ENCODE measurements around the gene CIDEB. TPM values are rescaled to one million over a fixed set of nuclear protein-coding genes. Genes with fewer than 3 reads are reported as not detected.
A peak's percentile ranks its signal among the peaks of the same experiment; 100 is the strongest.

The CIDEB gene, protein sequence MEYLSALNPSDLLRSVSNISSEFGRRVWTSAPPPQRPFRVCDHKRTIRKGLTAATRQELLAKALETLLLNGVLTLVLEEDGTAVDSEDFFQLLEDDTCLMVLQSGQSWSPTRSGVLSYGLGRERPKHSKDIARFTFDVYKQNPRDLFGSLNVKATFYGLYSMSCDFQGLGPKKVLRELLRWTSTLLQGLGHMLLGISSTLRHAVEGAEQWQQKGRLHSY
- 22.4 and 35.8 TPM in 2 replicates for total RNA-seq (2016; rRNA removed; fragmentation: Illumina TruSeq; extraction: Trizol)
- 7.4 and 8.6 TPM in 2 replicates for total RNA-seq (2016; cell fraction: cytosol; rRNA removed; fragmentation: Illumina TruSeq; extraction: Trizol; ENCODE audit: low read depth)
- total RNA-seq (2016; cell fraction: insoluble cytoplasmic fraction; rRNA removed; fragmentation: Illumina TruSeq; extraction: Trizol), result 25.0 and 33.5 TPM in 2 replicates
- total RNA-seq (2016; cell fraction: membrane; rRNA removed; fragmentation: Illumina TruSeq; extraction: Trizol), result 10.2 and 11.5 TPM in 2 replicates
- 35.1 and 36.7 TPM in 2 replicates for total RNA-seq (2016; cell fraction: nucleus; rRNA removed; fragmentation: Illumina TruSeq; extraction: Trizol)
- 110 and 143 TPM in 2 replicates for polyA plus RNA-seq (2011; rRNA removed)
- 88.2 and 112 TPM in 2 replicates for polyA plus RNA-seq (2011; cell fraction: cytosol; rRNA removed)
- 47.6 and 66.7 TPM in 2 replicates for polyA plus RNA-seq (2011; cell fraction: nucleus; rRNA removed)
- 94.8 and 120 TPM in 2 replicates for polyA plus RNA-seq (2012)
- 15.9 and 18.8 TPM in 2 replicates for polyA plus RNA-seq (2016; cell fraction: cytosol; fragmentation: Illumina TruSeq; extraction: Trizol; ENCODE audit: low read depth)
- 56.4 and 59.4 TPM in 2 replicates for polyA plus RNA-seq (2016; cell fraction: insoluble cytoplasmic fraction; fragmentation: Illumina TruSeq; extraction: Trizol; ENCODE audit: low read depth)
- 21.0 and 22.1 TPM in 2 replicates for polyA plus RNA-seq (2016; cell fraction: membrane; fragmentation: Illumina TruSeq; extraction: Trizol; ENCODE audit: low read depth)
- 101 TPM in 2 replicates for polyA plus RNA-seq (2016; cell fraction: nucleus; fragmentation: Illumina TruSeq; extraction: Trizol; ENCODE audit: insufficient read depth, low read depth)
- polyA minus RNA-seq (2011; rRNA and poly(A)+ RNA removed; ENCODE audit: low replicate concordance), result 15.9 and 85.1 TPM in 2 replicates
- 34.0 and 49.4 TPM in 2 replicates for polyA minus RNA-seq (2011; cell fraction: cytosol; rRNA and poly(A)+ RNA removed)
- 21.4 and 33.2 TPM in 2 replicates for polyA minus RNA-seq (2011; cell fraction: nucleus; rRNA and poly(A)+ RNA removed)
- percentile 84 among the genes with signal in this experiment for Bru-seq, nascent RNA
- percentile 94 among the genes with signal in this experiment for BruChase-seq, experiment 1, labeled RNA remaining after a 6-hour chase
- BruChase-seq, experiment 2, labeled RNA remaining after a 2-hour chase, result percentile 85 among the genes with signal in this experiment
- long read RNA-seq, experiment 1, transcript CIDEB-203 (5 exons, 1,602 nt), result major isoform, 91 of 115 reads
- long read RNA-seq, experiment 1, partial matches to known transcripts, result 9 of 115 reads
- long read RNA-seq, experiment 1, other reads (novel, unspliced or antisense), result 15 of 115 reads
- long read RNA-seq, experiment 2, transcript CIDEB-203 (5 exons, 1,602 nt), result major isoform, 148 of 173 reads
- long read RNA-seq, experiment 2, partial matches to known transcripts, result 15 of 173 reads
- long read RNA-seq, experiment 2, other reads (novel, unspliced or antisense), result 10 of 173 reads

DNA sequence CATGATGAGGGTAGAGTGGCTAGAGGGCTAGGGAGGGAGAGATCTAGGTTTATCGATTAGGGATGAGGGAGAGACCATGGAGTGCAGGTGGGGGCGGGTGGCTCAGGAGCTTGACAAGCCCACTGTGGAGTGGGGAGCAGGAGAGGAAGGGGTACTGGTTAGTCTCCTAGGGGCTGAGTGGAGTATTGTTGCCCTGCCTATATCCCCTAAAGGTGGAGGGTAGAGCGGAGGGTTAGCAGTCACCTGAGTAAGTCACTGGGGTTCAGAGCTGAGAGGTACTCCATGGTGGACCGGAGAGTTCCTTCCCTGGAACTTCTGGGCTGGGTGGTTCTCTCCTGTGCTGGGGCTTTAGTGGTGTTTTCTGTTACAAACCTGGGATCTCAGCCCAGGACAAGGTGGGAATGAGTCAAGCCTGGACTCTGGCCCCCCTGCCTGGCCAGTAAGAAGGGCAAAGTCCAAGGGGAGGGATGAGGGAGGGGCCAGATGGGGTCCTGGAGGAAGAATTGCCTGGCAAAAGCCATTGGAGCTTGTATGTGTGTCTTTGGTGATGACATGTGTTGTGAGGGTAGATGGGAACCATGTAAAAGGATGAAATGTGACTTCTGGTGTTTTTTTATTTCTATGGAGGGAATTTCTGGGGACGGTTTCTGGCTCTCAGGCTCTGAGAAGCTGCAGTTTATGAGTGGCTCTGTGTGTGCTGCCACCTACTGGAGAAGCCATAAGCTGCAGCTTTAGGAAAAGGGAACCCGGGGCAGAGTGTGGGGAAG is at the start of gene CIDEB:
CIDEB (minus strand) TSS at position 403 of the 767 bp plus-strand sequence; CDS start at position 284, 119 bp downstream.
- Histone ChIP-seq H3K27me3 (ENCODE audit: control insufficient read depth in 1 of 2, insufficient read depth in 2 of 2, low read length in 2 of 2) (no peaks in the 10 kb centered on the region; a peak in 1 of 5 replicates), H3K4me3 (replicated peaks in 1 of 3; ENCODE audit: insufficient read depth in 1 of 3, low read depth in 2 of 3, low read length in 3 of 3) (peak within 1 kb of the TSS; percentile 44 to 73 (median 56)), H3K9me3 (ENCODE audit: low read length) (no peaks in the 10 kb centered on the region), H3K9ac (ENCODE audit: insufficient read depth, low read depth, low read length) (peak within 1 kb of the TSS; percentile 86), H3K4me1 (ENCODE audit: insufficient read depth, low read length) (peaks cover 48% of the 10 kb centered on the region), H3K27ac (ENCODE audit: extremely low read length, insufficient read depth, low read length) (peak within 1 kb of the TSS; percentile 90), H2AFZ (ENCODE audit: low read length) (peak within 1 kb of the TSS; percentile 81), H4K20me1 (ENCODE audit: insufficient read depth, low read length) (no peaks in the 10 kb centered on the region), H3K79me2 (ENCODE audit: insufficient read depth, low read length) (peaks cover 9% of the 10 kb centered on the region), H3K4me2 (ENCODE audit: low read depth, low read length) (peak within 1 kb of the TSS; percentile 92), H3K36me3 (replicated peaks in 1 of 2; ENCODE audit: control insufficient read depth in 1 of 2, insufficient read depth in 2 of 2, low read length in 2 of 2) (peaks cover 36 to 43% of the 10 kb centered on the region in 2 experiments)
- in situ Hi-C loops (cut with HindIII; ENCODE audit: extremely low pct_ligation_motif_present, low pct_unique_long_range_greater_than_20kb) (no loop called here), intact Hi-C loops (cut with micrococcal nuclease; ENCODE audit: unreplicated experiment) (loop anchor here (1.0 to 2.0 kb wide), 2 partner anchors 8 to 65 kb away; partner anchors contain the start of genes DHRS1, NOP9 and TINF2)
- FAIRE-seq, result peak; percentile 99
- no TSS peak for BruUV-seq (replicated peaks)
- ChIA-PET CTCF (ENCODE audit: low intra/inter-chr PET ratio, low total read pairs) (interaction anchor here (0.6 to 3.4 kb wide), 7 partner anchors 8 to 742 kb away, joined by 3 to 45 read pairs (median 6); partner anchors contain the start of genes DHRS1, MDP1, NOP9 and TINF2), POLR2A (interaction anchor here (0.6 to 24.7 kb wide), 53 partner anchors 8 to 1005 kb away, joined by 3 to 850 read pairs (median 6); partner anchors contain the start of genes BCL2L2, CBLN3, CHMP4A and DCAF11)
- DNase-seq (ENCODE audit: low spot score), result peak; percentile 99
- 4% methylated on average over 6 of the region's 6 CpGs for WGBS (ENCODE audit: low lambda C conversion rate)
- peak; percentile 91 for ATAC-seq
- TF ChIP-seq NR0B2 (CRISPR knock-in tag; IDR thresholded peaks at IDR 0.05) (0 out of 2 replicates have a peak, but pooled peaks have one; percentile 50), ZFYVE20 (CRISPR knock-in tag; IDR thresholded peaks at IDR 0.05; ENCODE audit: borderline replicate concordance, low read depth) (no peak), NFYB (CRISPR knock-in tag; IDR thresholded peaks at IDR 0.05) (peak; percentile 43; the same call in 1 of the 2 replicates), RAD21 (CRISPR knock-in tag; IDR thresholded peaks at IDR 0.05) (peak; percentile 88), SP1 (IDR thresholded peaks at IDR 0.05) (no peak), SP1 (CRISPR knock-in tag; IDR thresholded peaks at IDR 0.05) (peak; percentile 85), HMGXB3 (CRISPR knock-in tag; IDR thresholded peaks at IDR 0.05; ENCODE audit: borderline replicate concordance) (0 out of 2 replicates have a peak, but pooled peaks have one; percentile 48), KDM3A (CRISPR knock-in tag; IDR thresholded peaks at IDR 0.05; ENCODE audit: low read depth) (peak; percentile 87)
- TF ChIP-seq, protein P1, sequence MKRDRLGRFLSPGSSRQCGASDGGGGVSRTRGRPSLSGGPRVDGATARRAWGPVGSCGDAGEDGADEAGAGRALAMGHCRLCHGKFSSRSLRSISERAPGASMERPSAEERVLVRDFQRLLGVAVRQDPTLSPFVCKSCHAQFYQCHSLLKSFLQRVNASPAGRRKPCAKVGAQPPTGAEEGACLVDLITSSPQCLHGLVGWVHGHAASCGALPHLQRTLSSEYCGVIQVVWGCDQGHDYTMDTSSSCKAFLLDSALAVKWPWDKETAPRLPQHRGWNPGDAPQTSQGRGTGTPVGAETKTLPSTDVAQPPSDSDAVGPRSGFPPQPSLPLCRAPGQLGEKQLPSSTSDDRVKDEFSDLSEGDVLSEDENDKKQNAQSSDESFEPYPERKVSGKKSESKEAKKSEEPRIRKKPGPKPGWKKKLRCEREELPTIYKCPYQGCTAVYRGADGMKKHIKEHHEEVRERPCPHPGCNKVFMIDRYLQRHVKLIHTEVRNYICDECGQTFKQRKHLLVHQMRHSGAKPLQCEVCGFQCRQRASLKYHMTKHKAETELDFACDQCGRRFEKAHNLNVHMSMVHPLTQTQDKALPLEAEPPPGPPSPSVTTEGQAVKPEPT (CRISPR knock-in tag; IDR thresholded peaks at IDR 0.05; ENCODE audit: low read depth), result peak; percentile 75

All from HepG2 (cell line).